CD4-positive, alpha-beta T cell treated with Interferon gamma for 1 hour (primary cell): ENCODE results near the gene GINS3.

Experiments used
- DNase-seq: peaks from one replicate; pipeline ENCODE4 v3.0.0-alpha.2; 2020

Gene GINS3

GRCh38 chr16:58392215-58393137, at the start of gene GINS3:
TSS of gene GINS3 (plus strand) at chr16:58392471. CDS start at chr16:58392602, 131 bp downstream.
- DNase-seq, result peak; percentile 78

- DNase-seq, result no peak
These were observed 48.7 kb upstream of the GINS3 start for GRCh38 chr16:58343562-58343961.

- DNase-seq, result no peak
These were observed 46.5 kb upstream of the GINS3 start for GRCh38 chr16:58345574-58346354.

GRCh38 chr16:58346831-58347371, 45.4 kb upstream of the GINS3 start:
- DNase-seq, result no peak

GRCh38 chr16:58348986-58349385, 43.3 kb upstream of the GINS3 start:
- DNase-seq, result no peak

- DNase-seq, result no peak
These were observed 39.6 kb upstream of the GINS3 start for GRCh38 chr16:58352690-58353089.

GRCh38 chr16:58360041-58360634, 32.1 kb upstream of the GINS3 start:
- no peak for DNase-seq

- DNase-seq, result no peak
These were observed 30.5 kb upstream of the GINS3 start for GRCh38 chr16:58361726-58362125.

GRCh38 chr16:58363746-58364393, 28.4 kb upstream of the GINS3 start:
- DNase-seq, result no peak

GRCh38 chr16:58365623-58366022, 26.6 kb upstream of the GINS3 start:
- no peak for DNase-seq

- DNase-seq, result no peak
These were observed 25.8 kb upstream of the GINS3 start for GRCh38 chr16:58366247-58367031.

GRCh38 chr16:58367252-58367651, 25.0 kb upstream of the GINS3 start:
- no peak for DNase-seq

GRCh38 chr16:58371841-58372240, 20.4 kb upstream of the GINS3 start:
- DNase-seq, result no peak

- DNase-seq, result no peak
These were observed 16.9 kb upstream of the GINS3 start for GRCh38 chr16:58375386-58375785.

- DNase-seq, result no peak
These were observed 14.3 kb upstream of the GINS3 start for GRCh38 chr16:58377932-58378331.

GRCh38 chr16:58378401-58378800, 13.9 kb upstream of the GINS3 start:
- no peak for DNase-seq

- no peak for DNase-seq
These were observed 12.5 kb upstream of the GINS3 start for GRCh38 chr16:58379736-58380135.

GRCh38 chr16:58381661-58382060, 10.6 kb upstream of the GINS3 start:
- DNase-seq, result no peak

GRCh38 chr16:58384437-58385055, 7.7 kb upstream of the GINS3 start:
- DNase-seq, result no peak

GRCh38 chr16:58385218-58385773, 7.0 kb upstream of the GINS3 start:
- DNase-seq, result no peak

GRCh38 chr16:58389724-58390123, 2.5 kb upstream of the GINS3 start:
- no peak for DNase-seq
